Astrocyte (in vitro differentiated cells and primary cell): ENCODE measurements around the gene CCDC30. TPM values are rescaled to one million over a fixed set of nuclear protein-coding genes. Genes with fewer than 3 reads are reported as not detected.

Experiments used
- DNase-seq: peaks from one replicate; pipeline ENCODE4 v3.0.0-alpha.2; 2010; ENCODE audit warnings: low read depth
- FAIRE-seq: peaks from 2 replicates; lab custom pipeline; 2011; peaks lifted over from hg19 to GRCh38; lab: Jason Lieb, UNC
- H2AFZ ChIP-seq: 2 replicates; pipeline ENCODE4 v1.6.0; 2012; ENCODE audit warnings: low read depth, low read length, inconsistent platforms
- H3K27ac ChIP-seq: 2 replicates; pipeline ENCODE4 v1.5.1; 2011; ENCODE audit warnings: low read depth, low read length, inconsistent platforms
- H3K27me3 ChIP-seq: 2 replicates; pipeline ENCODE4 v1.6.0; 2011; ENCODE audit warnings: low read length, inconsistent platforms; ENCODE audit not compliant: insufficient read depth
- H3K36me3 ChIP-seq: 2 replicates; pipeline ENCODE4 v1.5.1; 2011; ENCODE audit warnings: low read length, inconsistent platforms; ENCODE audit not compliant: insufficient read depth
- H3K4me1 ChIP-seq: 2 replicates; pipeline ENCODE4 v1.5.1; 2011; ENCODE audit warnings: low read length, inconsistent platforms; ENCODE audit not compliant: insufficient read depth
- H3K4me2 ChIP-seq: 2 replicates; pipeline ENCODE4 v1.6.0; 2012; ENCODE audit warnings: low read length, inconsistent platforms
- H3K4me3 ChIP-seq: 2 replicates; pipeline ENCODE4 v1.5.1; 2011; ENCODE audit warnings: low read depth, mild to moderate bottlenecking, low read length, inconsistent platforms; ENCODE audit not compliant: insufficient read depth
- H3K79me2 ChIP-seq: 2 replicates; pipeline ENCODE4 v1.6.0; 2012; ENCODE audit warnings: mild to moderate bottlenecking, low read length, inconsistent platforms; ENCODE audit not compliant: insufficient read depth
- H3K9ac ChIP-seq: 2 replicates; pipeline ENCODE4 v1.6.0; 2012; ENCODE audit warnings: mild to moderate bottlenecking, low read length, inconsistent platforms
- H3K9me3 ChIP-seq: 2 replicates; pipeline ENCODE4 v1.5.1; 2012; ENCODE audit warnings: low read depth, mild to moderate bottlenecking, low read length, inconsistent platforms; ENCODE audit not compliant: insufficient read depth
- H4K20me1 ChIP-seq: 2 replicates; pipeline ENCODE4 v1.6.0; 2012; ENCODE audit warnings: low read length, inconsistent platforms; ENCODE audit not compliant: insufficient read depth
- H3K27ac Mint-ChIP-seq: one replicate; pipeline ENCODE4 v1.8.0; 2021; ENCODE audit warnings: mild to moderate bottlenecking, mixed read lengths; ENCODE audit not compliant: unreplicated experiment
- H3K27me3 Mint-ChIP-seq: one replicate; pipeline ENCODE4 v1.8.0; 2021; ENCODE audit warnings: low read depth, mixed read lengths; ENCODE audit not compliant: unreplicated experiment
- H3K36me3 Mint-ChIP-seq: one replicate; pipeline ENCODE4 v1.8.0; 2021; ENCODE audit warnings: low read depth, mixed read lengths; ENCODE audit not compliant: unreplicated experiment
- H3K4me1 Mint-ChIP-seq: one replicate; pipeline ENCODE4 v1.8.0; 2021; ENCODE audit warnings: low read depth, mixed read lengths; ENCODE audit not compliant: unreplicated experiment
- H3K4me3 Mint-ChIP-seq: one replicate; pipeline ENCODE4 v1.8.0; 2021; ENCODE audit warnings: mild to moderate bottlenecking, moderate library complexity, mixed read lengths; ENCODE audit not compliant: unreplicated experiment
- H3K9me3 Mint-ChIP-seq: one replicate; pipeline ENCODE4 v1.8.0; 2021; ENCODE audit warnings: mild to moderate bottlenecking, mixed read lengths; ENCODE audit not compliant: unreplicated experiment
- EZH2 ChIP-seq: IDR thresholded peaks from 2 replicates; pipeline ENCODE4 v1.6.1; 2012; ENCODE audit warnings: mild to moderate bottlenecking, low read length, inconsistent platforms; ENCODE audit not compliant: insufficient read depth
- total RNA-seq: library from RNA; stranded (reverse); gene quantifications from 2 replicates; pipeline ENCODE4 v1.2.1, GENCODE V29; 2021
- TF ChIP-seq, protein P1 (sequence below): IDR thresholded peaks from 2 replicates; pipeline ENCODE4 v1.5.1; 2011; ENCODE audit warnings: low read depth, mild to moderate bottlenecking, inconsistent platforms, low read length, moderate library complexity; ENCODE audit not compliant: insufficient read depth

CCDC30 gene
- total RNA-seq, 1 donor from 2014 or later = 2.5 TPM

DNA sequence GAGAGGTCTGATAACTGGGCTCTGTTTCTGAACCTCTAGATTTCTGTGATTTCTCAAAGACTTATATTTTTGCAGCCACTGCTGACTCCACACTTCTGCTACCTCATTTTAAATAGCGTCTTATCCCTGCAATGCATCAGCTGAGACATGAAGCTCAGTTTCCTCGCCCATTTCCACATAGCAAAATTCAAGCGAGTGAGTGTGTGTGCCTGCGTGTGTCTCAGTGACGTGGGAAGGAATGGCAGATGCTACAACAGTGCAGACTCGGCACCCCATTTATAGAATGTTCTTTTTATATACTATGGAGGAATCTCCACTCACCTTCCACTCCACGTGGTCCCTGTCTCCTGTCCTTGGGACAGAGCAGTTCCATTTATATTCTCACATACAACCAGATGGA lies 43.0 kb upstream of the CCDC30 start:
- no peak overlapping the region for H3K4me3 Mint-ChIP-seq
- H3K36me3 Mint-ChIP-seq = no peaks in the 10 kb centered on the region
- H3K4me2 ChIP-seq = no peak overlapping the region
- H3K27ac Mint-ChIP-seq = no peak overlapping the region
- peaks cover 12% of the 10 kb centered on the region for H3K4me1 ChIP-seq
- TF ChIP-seq, protein P1, sequence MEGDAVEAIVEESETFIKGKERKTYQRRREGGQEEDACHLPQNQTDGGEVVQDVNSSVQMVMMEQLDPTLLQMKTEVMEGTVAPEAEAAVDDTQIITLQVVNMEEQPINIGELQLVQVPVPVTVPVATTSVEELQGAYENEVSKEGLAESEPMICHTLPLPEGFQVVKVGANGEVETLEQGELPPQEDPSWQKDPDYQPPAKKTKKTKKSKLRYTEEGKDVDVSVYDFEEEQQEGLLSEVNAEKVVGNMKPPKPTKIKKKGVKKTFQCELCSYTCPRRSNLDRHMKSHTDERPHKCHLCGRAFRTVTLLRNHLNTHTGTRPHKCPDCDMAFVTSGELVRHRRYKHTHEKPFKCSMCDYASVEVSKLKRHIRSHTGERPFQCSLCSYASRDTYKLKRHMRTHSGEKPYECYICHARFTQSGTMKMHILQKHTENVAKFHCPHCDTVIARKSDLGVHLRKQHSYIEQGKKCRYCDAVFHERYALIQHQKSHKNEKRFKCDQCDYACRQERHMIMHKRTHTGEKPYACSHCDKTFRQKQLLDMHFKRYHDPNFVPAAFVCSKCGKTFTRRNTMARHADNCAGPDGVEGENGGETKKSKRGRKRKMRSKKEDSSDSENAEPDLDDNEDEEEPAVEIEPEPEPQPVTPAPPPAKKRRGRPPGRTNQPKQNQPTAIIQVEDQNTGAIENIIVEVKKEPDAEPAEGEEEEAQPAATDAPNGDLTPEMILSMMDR = no peak
- no peak overlapping the region for H3K4me3 ChIP-seq
- peak; percentile 2 for DNase-seq
- H3K9ac ChIP-seq = no peak overlapping the region
- H3K27ac ChIP-seq = no peak overlapping the region
- H2AFZ ChIP-seq = no peak overlapping the region
- H3K4me1 Mint-ChIP-seq = peaks cover 34% of the 10 kb centered on the region
- H3K9me3 Mint-ChIP-seq = no peaks in the 10 kb centered on the region
- H3K79me2 ChIP-seq = no peaks in the 10 kb centered on the region
- no peaks in the 10 kb centered on the region for H3K36me3 ChIP-seq
- H3K9me3 ChIP-seq = no peaks in the 10 kb centered on the region
- peaks cover under 1% of the 10 kb centered on the region for H3K27me3 Mint-ChIP-seq
- H3K27me3 ChIP-seq = peaks cover 18% of the 10 kb centered on the region
- H4K20me1 ChIP-seq = no peaks in the 10 kb centered on the region
- FAIRE-seq = no peak

DNA sequence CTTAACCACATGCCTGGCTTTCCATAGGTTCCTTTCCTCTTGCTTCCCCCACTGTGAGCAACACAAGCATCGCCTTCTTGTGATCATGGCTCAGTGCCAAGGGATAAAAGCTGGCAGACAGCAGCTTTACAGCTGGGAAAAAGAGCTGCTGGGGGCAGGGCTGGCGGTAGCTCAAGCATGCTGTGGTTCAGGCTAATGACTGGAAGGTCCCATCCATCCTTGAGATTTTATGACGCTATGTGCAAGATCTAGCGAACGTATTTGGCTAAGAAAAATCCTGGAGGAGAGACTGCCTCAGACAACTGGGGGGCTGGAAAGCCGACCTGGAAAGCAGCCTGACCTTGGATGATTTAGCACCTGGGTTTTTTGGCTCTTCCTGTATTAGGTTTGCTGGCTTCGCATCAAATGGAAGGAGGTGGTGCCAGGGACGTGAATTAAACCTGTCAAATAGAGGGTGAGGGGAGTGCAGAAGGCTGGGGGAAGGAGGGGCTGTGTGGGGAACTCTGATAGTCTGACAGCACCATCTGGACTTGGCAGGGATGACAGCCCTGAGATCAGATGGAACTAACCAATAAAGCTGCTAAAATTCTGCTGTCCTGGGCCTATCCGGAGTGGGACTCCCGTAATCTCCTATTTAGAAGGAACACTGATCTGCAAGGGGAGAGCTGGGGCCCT lies 42.0 kb upstream of the CCDC30 start:
- no peaks in the 10 kb centered on the region for H3K27me3 Mint-ChIP-seq
- peak overlapping the region; percentile 63 for H3K27ac Mint-ChIP-seq
- no peak for FAIRE-seq
- no peaks in the 10 kb centered on the region for H3K79me2 ChIP-seq
- no peak overlapping the region for H3K4me3 ChIP-seq
- H3K4me1 ChIP-seq = peaks cover 12% of the 10 kb centered on the region
- peak overlapping the region; percentile 65 for H3K4me2 ChIP-seq
- H3K27me3 ChIP-seq = peaks cover 16% of the 10 kb centered on the region
- peak; percentile 98 for DNase-seq
- no peaks in the 10 kb centered on the region for H3K36me3 Mint-ChIP-seq
- TF ChIP-seq, protein P1 = no peak
- H3K27ac ChIP-seq = no peak overlapping the region
- no peak overlapping the region for H3K4me3 Mint-ChIP-seq
- peaks cover 34% of the 10 kb centered on the region for H3K4me1 Mint-ChIP-seq
- no peaks in the 10 kb centered on the region for H3K9me3 Mint-ChIP-seq
- H3K9ac ChIP-seq = no peak overlapping the region
- H4K20me1 ChIP-seq = no peaks in the 10 kb centered on the region
- H3K36me3 ChIP-seq = no peaks in the 10 kb centered on the region
- no peak overlapping the region for H2AFZ ChIP-seq
- no peaks in the 10 kb centered on the region for H3K9me3 ChIP-seq

DNA sequence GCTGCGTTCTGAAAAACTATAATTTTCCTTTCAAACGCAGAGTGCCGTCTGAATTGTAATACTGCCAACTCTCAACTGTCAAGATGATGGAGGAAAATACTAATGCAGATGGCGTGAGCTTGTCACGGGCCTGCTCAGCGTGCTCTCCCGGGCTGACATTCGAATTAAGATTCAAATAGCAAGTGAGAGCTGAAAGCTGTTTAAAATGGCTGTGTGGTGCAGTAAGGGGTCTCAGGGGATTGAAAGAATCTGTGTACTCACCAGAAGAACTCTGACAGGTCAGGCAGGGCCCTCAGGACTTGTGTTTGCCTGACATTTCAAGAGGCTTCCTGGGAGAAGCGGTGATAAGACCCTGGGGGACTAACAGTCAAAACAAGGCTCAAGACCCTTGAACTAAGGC lies 40.3 kb upstream of the CCDC30 start:
- H3K9me3 Mint-ChIP-seq = no peaks in the 10 kb centered on the region
- H3K27ac Mint-ChIP-seq = no peak overlapping the region
- Histone ChIP-seq H3K9ac (no peak overlapping the region), H3K79me2 (no peaks in the 10 kb centered on the region), H3K27ac (no peak overlapping the region), H3K4me1 (peaks cover 12% of the 10 kb centered on the region), H3K27me3 (peaks cover 16% of the 10 kb centered on the region), H3K4me3 (no peak overlapping the region), H3K9me3 (no peaks in the 10 kb centered on the region), H3K4me2 (no peak overlapping the region), H4K20me1 (no peaks in the 10 kb centered on the region), H2AFZ (no peak overlapping the region), H3K36me3 (no peaks in the 10 kb centered on the region)
- H3K4me3 Mint-ChIP-seq = no peak overlapping the region
- no peak for TF ChIP-seq EZH2
- TF ChIP-seq, protein P1 = no peak
- FAIRE-seq = no peak
- H3K27me3 Mint-ChIP-seq = no peaks in the 10 kb centered on the region
- DNase-seq = no peak
- H3K36me3 Mint-ChIP-seq = no peaks in the 10 kb centered on the region
- peaks cover 39% of the 10 kb centered on the region for H3K4me1 Mint-ChIP-seq
